NCI-H345 (cell line): ENCODE measurements around the gene ASCL3.
"Not testable (repeated sequence)": the region's sequence is repeated elsewhere in the genome, so short reads cannot be mapped to it uniquely, and the experiment has no call there.

ENCODE experiments used
- DNase-seq: peaks from one replicate; lab custom pipeline; 2025; lab: John Stamatoyannopoulos, UW

ASCL3 gene

GRCh38 chr11:8947230-8947943, 4.6 kb upstream of the ASCL3 start:
- no peak for DNase-seq

DNA sequence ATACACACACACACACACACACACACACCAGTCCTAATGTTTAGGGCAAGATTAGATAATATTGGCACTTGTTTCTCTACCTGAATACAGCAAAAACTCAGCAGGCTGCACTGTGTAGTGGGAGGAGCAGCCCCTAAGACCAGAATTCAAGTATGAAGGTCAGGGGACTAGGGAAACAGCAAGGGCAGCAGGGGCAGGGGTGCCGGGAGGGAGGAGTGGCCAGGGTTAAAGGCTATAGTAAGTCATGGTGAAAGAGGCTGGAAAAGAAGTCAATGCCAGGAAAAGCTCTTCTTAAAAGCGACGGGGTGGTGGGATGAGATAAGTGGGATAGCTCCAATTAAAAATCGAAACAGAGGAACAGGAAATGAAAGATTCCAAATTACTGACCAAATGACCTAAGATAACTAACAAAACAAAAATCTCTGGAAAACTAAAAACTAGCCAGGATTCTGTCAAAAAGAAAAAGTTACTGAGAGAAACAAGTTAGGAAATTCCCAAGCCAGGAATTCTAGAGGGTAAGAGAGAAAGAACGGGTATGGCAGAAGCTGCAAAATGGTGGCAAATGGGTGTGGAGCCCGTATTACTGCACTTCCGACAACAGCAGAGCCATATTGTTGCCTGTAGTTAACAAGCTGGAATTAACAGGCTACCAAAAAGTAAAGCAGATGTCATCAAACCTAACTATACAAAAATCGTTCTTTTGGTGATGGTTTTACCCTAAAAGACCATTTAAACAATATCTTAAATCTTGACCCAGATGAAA, 1.3 kb downstream of the ASCL3 start:
- no peak for DNase-seq

DNA sequence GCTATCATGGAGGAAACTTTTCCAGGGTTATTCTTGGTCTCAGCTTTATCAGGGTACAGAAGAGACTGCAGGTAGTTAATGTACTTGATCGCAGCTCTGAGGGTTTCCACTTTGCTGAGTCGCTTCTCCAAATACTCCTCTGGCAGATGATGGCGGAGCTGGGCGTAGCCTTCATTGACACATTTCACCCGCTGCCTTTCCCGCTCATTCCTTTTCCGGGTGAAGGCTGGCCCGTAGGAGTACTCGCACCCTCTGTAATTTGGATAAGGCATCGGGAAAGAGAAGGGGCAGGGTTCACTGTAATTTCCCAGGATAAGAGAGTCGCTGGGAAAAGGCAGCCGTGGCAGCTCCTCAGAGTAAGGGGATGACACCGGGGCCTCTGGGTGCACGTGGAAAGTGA, 5.2 kb downstream of the ASCL3 start:
- no peak for DNase-seq

GRCh38 chr11:8937159-8937558, 5.7 kb downstream of the ASCL3 start:
- DNase-seq = no peak

DNA sequence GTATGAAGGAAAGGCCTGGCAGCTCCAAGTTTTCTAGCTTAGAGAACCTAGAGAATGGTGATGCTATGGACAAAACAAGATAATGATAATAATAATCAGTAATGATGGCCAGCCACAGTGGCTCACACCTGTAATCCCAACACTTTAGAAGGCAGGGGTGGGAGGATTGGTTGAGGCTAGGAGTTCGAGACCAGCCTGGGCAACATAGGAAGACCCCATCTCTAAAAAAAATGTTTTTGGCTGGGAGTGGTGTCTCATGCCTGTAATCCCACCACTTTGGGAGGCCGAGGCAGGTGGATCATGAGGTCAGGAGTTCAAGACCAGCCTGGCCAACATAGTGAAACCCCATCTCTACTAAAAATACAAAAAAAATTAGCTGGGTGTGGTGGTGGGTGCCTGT, 7.0 kb downstream of the ASCL3 start:
- not testable (repeated sequence) for DNase-seq

DNA sequence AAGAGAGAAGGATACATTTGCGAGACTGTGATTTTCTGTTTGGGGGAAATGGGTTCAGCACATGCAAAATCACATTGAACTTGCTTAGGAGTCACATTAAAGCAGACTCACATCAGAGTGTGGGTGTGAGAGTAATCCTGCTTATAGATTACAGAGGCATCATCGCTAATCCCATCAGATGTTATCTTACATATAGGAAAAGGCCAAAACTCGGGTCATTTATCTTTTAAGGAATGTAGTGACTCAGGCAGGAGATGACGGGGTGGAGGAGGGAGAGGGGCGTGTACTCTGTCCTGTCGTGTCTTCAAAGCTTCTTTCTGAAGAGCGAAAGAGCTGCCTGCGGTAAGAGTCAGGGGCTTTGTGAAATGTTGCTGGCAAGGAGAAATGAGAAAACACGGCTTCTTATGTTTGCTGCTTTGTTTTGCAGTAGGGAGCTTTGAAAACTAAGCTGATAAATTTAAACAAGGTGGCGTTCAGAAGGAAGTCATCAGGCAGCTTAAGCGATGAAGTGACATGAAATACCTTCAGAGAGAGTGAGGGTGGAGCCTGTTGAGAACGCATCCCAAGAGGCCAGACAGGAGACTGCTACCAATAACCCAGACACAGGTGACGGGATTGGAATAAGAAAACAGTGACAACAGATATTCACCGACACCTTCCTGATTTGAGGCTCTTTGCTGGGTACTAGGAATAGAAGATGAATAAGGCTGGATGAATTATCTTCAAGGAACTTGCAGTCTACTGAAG, 7.9 kb downstream of the ASCL3 start:
- DNase-seq = no peak

GRCh38 chr11:8933931-8934330, 8.9 kb downstream of the ASCL3 start:
- no peak for DNase-seq

- no peak for DNase-seq
These were observed 10.1 kb downstream of the ASCL3 start, which contains the start of gene C11orf16 for GRCh38 chr11:8932564-8933180. Gene C11orf16, minus strand, starts transcription at chr11:8932947. Its CDS starts 639 bp downstream, at chr11:8932308.

DNA sequence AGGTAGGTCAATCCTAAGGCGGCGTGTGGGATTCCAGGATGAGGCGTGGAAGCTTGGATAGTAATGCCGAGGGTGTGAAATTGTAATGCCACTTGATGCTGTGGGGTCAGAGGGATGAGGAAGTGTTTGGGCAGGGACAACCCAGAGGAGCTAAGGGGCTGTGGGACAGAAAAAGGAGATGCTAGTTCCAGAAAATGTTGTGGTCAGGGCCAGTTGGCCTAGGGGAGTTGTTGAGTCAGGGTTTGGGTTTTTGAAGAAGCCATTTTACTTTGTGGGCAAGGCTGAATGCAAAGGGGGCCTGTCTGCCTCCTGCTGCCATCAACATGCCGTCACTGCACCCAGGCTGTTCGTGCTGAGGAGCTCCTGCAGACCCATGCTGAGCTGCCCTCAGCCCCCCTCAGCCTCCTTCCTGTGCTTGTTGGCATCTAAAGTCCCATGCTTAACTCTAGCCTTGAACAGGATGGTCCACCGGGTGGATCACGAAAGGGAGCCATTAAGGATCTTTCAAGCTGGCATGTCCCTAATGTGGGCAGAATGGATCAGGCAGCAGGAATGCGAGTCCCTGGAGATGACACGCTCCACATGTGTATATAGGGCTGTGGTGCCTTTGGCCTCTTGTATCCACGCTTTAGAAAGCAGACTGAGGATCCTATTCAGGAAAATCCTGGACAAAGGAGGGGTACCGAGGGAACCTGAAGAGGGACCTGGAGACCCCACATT, 12.2 kb downstream of the ASCL3 start:
- DNase-seq = no peak

GRCh38 chr11:8928981-8929615, 13.7 kb downstream of the ASCL3 start:
- DNase-seq = no peak

- DNase-seq = no peak
These were observed 14.6 kb downstream of the ASCL3 start for GRCh38 chr11:8928205-8928604.

DNA sequence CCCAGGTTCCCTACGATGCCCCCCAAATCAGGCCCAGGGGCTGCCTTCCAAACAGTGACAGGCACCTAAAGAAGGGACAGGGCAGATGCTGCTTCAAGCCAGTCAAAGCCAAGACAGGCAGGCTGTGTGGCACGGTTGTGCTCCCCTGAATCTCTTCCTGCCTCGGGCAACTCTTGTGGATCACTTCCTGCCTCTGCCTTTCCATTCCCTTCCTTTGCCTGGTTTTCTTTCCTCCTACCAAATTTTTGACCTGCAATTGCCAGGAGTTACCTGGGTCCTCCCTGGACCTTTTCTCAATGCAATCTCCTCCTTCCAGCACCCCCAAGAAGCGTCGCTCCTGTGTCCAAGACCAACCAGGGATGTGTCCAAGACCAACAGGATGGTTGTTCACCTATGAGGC, 15.6 kb downstream of the ASCL3 start:
- DNase-seq = no peak

GRCh38 chr11:8926236-8926635, 16.6 kb downstream of the ASCL3 start:
- DNase-seq = no peak

- DNase-seq = no peak
These were observed 17.1 kb downstream of the ASCL3 start for GRCh38 chr11:8925711-8926110.

DNA sequence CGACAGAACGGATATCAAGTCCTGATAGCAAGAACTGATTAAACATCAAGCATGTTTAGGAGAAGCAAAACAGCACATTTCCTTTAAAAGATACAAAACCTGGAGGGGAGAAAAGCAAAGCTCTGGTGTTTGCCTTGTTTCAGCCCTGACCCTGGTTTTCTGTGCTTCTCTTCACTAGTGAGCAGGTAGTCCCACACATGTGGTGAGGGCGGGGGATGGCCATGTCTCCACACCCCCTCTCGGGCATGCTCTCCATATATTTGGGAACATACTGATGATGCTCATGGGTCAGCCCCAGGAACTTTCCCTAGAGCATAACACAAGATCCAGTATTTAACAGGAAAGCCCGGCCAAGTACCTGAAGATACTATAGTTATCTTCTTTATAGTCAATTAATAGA, 20.1 kb downstream of the ASCL3 start:
- DNase-seq = no peak

DNA sequence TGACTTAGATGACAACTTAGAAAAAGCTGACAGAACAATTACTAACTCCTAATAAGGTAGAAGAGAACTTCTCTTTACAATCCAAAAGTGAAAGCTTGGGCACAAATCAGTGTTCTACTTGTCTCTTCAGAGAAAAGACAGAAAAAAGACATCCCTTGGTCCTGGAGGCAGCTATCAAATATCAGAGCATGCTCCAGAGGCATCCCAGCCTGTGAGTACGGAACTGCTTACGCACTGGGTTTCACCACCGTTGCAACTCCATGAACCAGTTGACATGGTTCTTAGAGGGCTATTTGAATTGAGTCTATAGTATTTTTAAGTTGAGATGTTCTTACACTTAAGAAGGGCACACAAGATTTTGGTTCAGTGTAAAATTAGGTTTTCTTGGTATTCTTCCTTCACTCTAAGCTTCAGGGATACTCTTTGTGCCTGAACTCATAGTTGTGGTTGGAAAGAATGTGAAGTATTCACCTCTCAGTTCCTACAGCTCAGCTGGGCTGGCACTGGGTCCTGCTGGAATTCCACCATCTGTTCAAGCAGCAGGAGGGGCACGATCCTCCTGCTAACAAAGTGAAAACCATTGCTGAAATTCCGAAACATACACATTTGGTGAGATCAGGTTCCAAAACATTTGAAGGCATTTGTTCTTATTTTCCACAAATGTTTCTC, 25.5 kb downstream of the ASCL3 start:
- no peak for DNase-seq

- no peak for DNase-seq
These were observed 28.2 kb downstream of the ASCL3 start for GRCh38 chr11:8914661-8915018.

- DNase-seq = peak; percentile 46
These were observed 28.7 kb downstream of the ASCL3 start for GRCh38 chr11:8913961-8914660.

GRCh38 chr11:8911029-8911823, 31.6 kb downstream of the ASCL3 start, which contains the start of gene AKIP1:
Gene AKIP1, plus strand, starts transcription at chr11:8911189. Its CDS starts 261 bp downstream, at chr11:8911450.
- peak; percentile 98 for DNase-seq
